PFSK-1 (cell line): ENCODE results near the gene CACNA1A.

Source experiments
- FOXP2 ChIP-seq: optimal IDR thresholded peaks from 2 replicates; pipeline ENCODE3; 2011; ENCODE audit warnings: borderline replicate concordance, control low read depth, inconsistent platforms; ENCODE audit not compliant: insufficient read depth; ENCODE audit errors: extremely low read length, extremely low read depth
- POLR2AphosphoS5 ChIP-seq: IDR thresholded peaks from 2 replicates; pipeline ENCODE4 v1.6.1; 2012; ENCODE audit warnings: low read depth, mild to moderate bottlenecking, control low read depth, low read length, moderate library complexity
- REST ChIP-seq, 2 experiments: IDR thresholded peaks; 2 replicates each; pipeline versions ENCODE4 v1.6.1 to v1.8.0; 2011 to 2012; ENCODE audit warnings: low read depth in 2 of 2, low read length in 2 of 2, control low read depth in 1 of 2, inconsistent platforms in 1 of 2, mild to moderate bottlenecking in 1 of 2, moderate library complexity in 1 of 2; ENCODE audit not compliant: insufficient read depth in 1 of 2
- SIN3A ChIP-seq: IDR thresholded peaks from 2 replicates; pipeline ENCODE4 v1.6.1; 2012; ENCODE audit warnings: mild to moderate bottlenecking, low read length, moderate library complexity, borderline replicate concordance; ENCODE audit not compliant: insufficient read depth
- TAF1 ChIP-seq: IDR thresholded peaks from 2 replicates; pipeline ENCODE4 v1.6.1; 2012; ENCODE audit warnings: low read length, control low read depth, borderline replicate concordance; ENCODE audit not compliant: insufficient read depth

The CACNA1A gene

GRCh38 chr19:13190781-13191540 is 315.3 kb downstream of the CACNA1A start:
- no peak for TF ChIP-seq POLR2AphosphoS5
- TF ChIP-seq TAF1: no peak
- TF ChIP-seq SIN3A: no peak
- TF ChIP-seq FOXP2: no peak
- no peak for TF ChIP-seq REST (IDR thresholded peaks at IDR 0.05; ENCODE audit: insufficient read depth in 1 of 2, low read depth in 2 of 2, low read length in 2 of 2)

GRCh38 chr19:13189600-13189999 is 316.7 kb downstream of the CACNA1A start:
- no peak for TF ChIP-seq TAF1
- no peak for TF ChIP-seq REST (IDR thresholded peaks at IDR 0.05; ENCODE audit: insufficient read depth in 1 of 2, low read depth in 2 of 2, low read length in 2 of 2)

- no peak for TF ChIP-seq TAF1
- TF ChIP-seq REST (IDR thresholded peaks at IDR 0.05; ENCODE audit: insufficient read depth in 1 of 2, low read depth in 2 of 2, low read length in 2 of 2): no peak
- no peak for TF ChIP-seq FOXP2
- no peak for TF ChIP-seq SIN3A
- no peak for TF ChIP-seq POLR2AphosphoS5
These were observed 318.9 kb downstream of the CACNA1A start for GRCh38 chr19:13187419-13187818.

- TF ChIP-seq REST (IDR thresholded peaks at IDR 0.05; ENCODE audit: insufficient read depth in 1 of 2, low read depth in 2 of 2, low read length in 2 of 2) (0 out of 4 replicates have a peak, but pooled peaks of 1 of the 2 experiments have one; percentile 13), SIN3A (0 out of 2 replicates have a peak, but pooled peaks have one; percentile 29), POLR2AphosphoS5 (0 out of 2 replicates have a peak, but pooled peaks have one; percentile 35), FOXP2 (no peak), TAF1 (no peak)
These were observed 324.4 kb downstream of the CACNA1A start for GRCh38 chr19:13181747-13182388.
